ENCODE data around the gene PDE10A. TPM values are rescaled to one million over a fixed set of nuclear protein-coding genes. Genes with fewer than 3 reads are reported as not detected.

PDE10A gene
- total RNA-seq, 1 experiment from 2014 or later, result 0.31 TPM

DNA sequence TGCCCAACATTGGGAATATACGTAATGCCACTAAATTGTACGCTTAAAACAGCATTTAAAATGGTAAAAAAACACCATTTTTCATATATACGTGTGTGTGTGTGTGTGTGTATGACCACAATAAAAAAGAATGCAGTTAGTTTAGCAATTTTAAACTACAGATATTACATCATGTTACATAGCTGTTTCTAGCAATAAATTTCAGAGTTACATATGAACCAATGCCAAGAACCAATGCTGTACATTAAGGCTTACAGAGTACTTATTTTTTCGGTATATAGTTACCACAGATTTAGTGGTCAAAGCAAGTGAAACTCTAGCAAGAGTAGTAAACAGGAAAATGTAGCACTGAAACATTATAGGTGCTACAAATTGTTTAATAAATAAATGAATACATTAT lies 119.3 kb downstream of the PDE10A start:
- H3K4me2 ChIP-seq (ENCODE audit: insufficient read depth, insufficient read length, low read length), result no peak overlapping the region
- no peak overlapping the region for H2AFZ ChIP-seq (ENCODE audit: low read length)
- no peak overlapping the region for H3K18ac ChIP-seq (ENCODE audit: insufficient read length, low read depth, low read length)
- no peak overlapping the region for H3T11ph ChIP-seq (ENCODE audit: low read length)
- no peak for DNase-seq
- H4K20me1 ChIP-seq (ENCODE audit: control insufficient read depth, insufficient read depth, insufficient read length), result no peaks in the 10 kb centered on the region
- H3K79me2 ChIP-seq (ENCODE audit: insufficient read depth, low read length), result no peaks in the 10 kb centered on the region
- no peak overlapping the region for H2BK120ac ChIP-seq (ENCODE audit: low read depth, low read length, poor library complexity, severe bottlenecking)
- H3K27ac ChIP-seq (ENCODE audit: insufficient read length, low read depth, low read length), result no peak overlapping the region
- no peak overlapping the region for H3K4ac ChIP-seq (ENCODE audit: low read depth, low read length)
- H3K14ac ChIP-seq (ENCODE audit: insufficient read depth, low read length), result no peak overlapping the region
- H2BK20ac ChIP-seq (ENCODE audit: low read depth, low read length, poor library complexity, severe bottlenecking), result no peak overlapping the region
- H2BK15ac ChIP-seq (ENCODE audit: low read depth, low read length), result no peak overlapping the region
- Mint-ChIP-seq H3K4me3 (no peak overlapping the region), H3K4me1 (no peaks in the 10 kb centered on the region), H3K36me3 (ENCODE audit: insufficient read depth in 1 of 3, low read depth in 3 of 3) (no peaks in the 10 kb centered on the region), H3K27ac (no peak overlapping the region), H3K27me3 (ENCODE audit: low read depth) (peaks cover 2% of the 10 kb centered on the region; the same call in 1 of the 2 replicates), H3K9me3 (no peaks in the 10 kb centered on the region)
- TF ChIP-seq, protein P1, sequence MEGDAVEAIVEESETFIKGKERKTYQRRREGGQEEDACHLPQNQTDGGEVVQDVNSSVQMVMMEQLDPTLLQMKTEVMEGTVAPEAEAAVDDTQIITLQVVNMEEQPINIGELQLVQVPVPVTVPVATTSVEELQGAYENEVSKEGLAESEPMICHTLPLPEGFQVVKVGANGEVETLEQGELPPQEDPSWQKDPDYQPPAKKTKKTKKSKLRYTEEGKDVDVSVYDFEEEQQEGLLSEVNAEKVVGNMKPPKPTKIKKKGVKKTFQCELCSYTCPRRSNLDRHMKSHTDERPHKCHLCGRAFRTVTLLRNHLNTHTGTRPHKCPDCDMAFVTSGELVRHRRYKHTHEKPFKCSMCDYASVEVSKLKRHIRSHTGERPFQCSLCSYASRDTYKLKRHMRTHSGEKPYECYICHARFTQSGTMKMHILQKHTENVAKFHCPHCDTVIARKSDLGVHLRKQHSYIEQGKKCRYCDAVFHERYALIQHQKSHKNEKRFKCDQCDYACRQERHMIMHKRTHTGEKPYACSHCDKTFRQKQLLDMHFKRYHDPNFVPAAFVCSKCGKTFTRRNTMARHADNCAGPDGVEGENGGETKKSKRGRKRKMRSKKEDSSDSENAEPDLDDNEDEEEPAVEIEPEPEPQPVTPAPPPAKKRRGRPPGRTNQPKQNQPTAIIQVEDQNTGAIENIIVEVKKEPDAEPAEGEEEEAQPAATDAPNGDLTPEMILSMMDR (conservative IDR thresholded peaks at IDR 0.05), result no peak
- H3K23ac ChIP-seq (ENCODE audit: insufficient read length, low read depth, low read length), result no peak overlapping the region
- H2AK5ac ChIP-seq (ENCODE audit: insufficient read length, low read length), result no peak overlapping the region
- no peak overlapping the region for H4K91ac ChIP-seq (ENCODE audit: insufficient read length, low read depth, low read length)
- H4K8ac ChIP-seq (replicated peaks; ENCODE audit: insufficient read length, low read depth, low read length), result no peak overlapping the region
- H3K9me3 ChIP-seq (ENCODE audit: control insufficient read depth, low read depth, low read length), result no peaks in the 10 kb centered on the region
- H3K4me1 ChIP-seq (ENCODE audit: insufficient read depth, low read length), result no peaks in the 10 kb centered on the region
- H3K27me3 ChIP-seq (ENCODE audit: insufficient read depth, low read length), result no peaks in the 10 kb centered on the region
- H3K79me1 ChIP-seq (ENCODE audit: insufficient read depth, low read depth, low read length, poor library complexity, severe bottlenecking), result no peaks in the 10 kb centered on the region
- no peak overlapping the region for H3K9ac ChIP-seq (ENCODE audit: extremely low read depth, insufficient read length, low read length)
- no CpG with 5 or more reads among the region's 4 CpGs for WGBS (ENCODE audit: extremely low coverage, insufficient read length, low lambda C conversion rate)
- no peak overlapping the region for H3K56ac ChIP-seq (ENCODE audit: insufficient read length, low read depth, low read length)
- H4K5ac ChIP-seq (ENCODE audit: insufficient read length, low read depth, low read length), result no peak overlapping the region
- no peak overlapping the region for H2BK5ac ChIP-seq (ENCODE audit: insufficient read length, low read length)
- H2BK12ac ChIP-seq (ENCODE audit: insufficient read length, low read depth, low read length), result no peak overlapping the region
- H3K23me2 ChIP-seq (ENCODE audit: insufficient read length, low read depth, low read length, poor library complexity, severe bottlenecking), result no peaks in the 10 kb centered on the region

Measured in H9 (cell line).